ENCODE measurements around the gene HAUS3. TPM values are rescaled to one million over a fixed set of nuclear protein-coding genes. Genes with fewer than 3 reads are reported as not detected.

HAUS3 gene
- total and polyA plus RNA-seq, 2 experiments from 2014 or later, result 21.4 to 36.0 TPM

GRCh38 chr4:2222838-2223237 lies 19.1 kb downstream of the HAUS3 start:
- Histone ChIP-seq H3K36me3 (ENCODE audit: insufficient read depth) (no peaks in the 10 kb centered on the region), H3K27ac (ENCODE audit: low read depth) (peak overlapping the region; percentile 85; the same call in 1 of the 2 replicates), H3K4me1 (ENCODE audit: insufficient read depth) (peaks cover 28% of the 10 kb centered on the region), H3K4me2 (peak overlapping the region; percentile 68), H3K27me3 (ENCODE audit: insufficient read depth) (no peaks in the 10 kb centered on the region), H3K9me2 (ENCODE audit: insufficient read depth) (no peaks in the 10 kb centered on the region), H3K79me2 (replicated peaks; ENCODE audit: insufficient read depth) (no peaks in the 10 kb centered on the region), H3F3A (replicated peaks; ENCODE audit: low read depth) (peaks cover 6% of the 10 kb centered on the region), H2AFZ (no peak overlapping the region), H4K20me1 (replicated peaks; ENCODE audit: insufficient read depth) (peaks cover 4% of the 10 kb centered on the region; the same call in 1 of the 2 replicates), H3K4me3 (peak overlapping the region; percentile 0; the same call in 1 of the 2 replicates)
- DNase-seq (ENCODE audit: low spot score) (peak; percentile 66), ATAC-seq (peak; percentile 13)
- TF ChIP-seq ZNF114 (CRISPR knock-in tag; IDR thresholded peaks at IDR 0.05) (no peak), NANOG (IDR thresholded peaks at IDR 0.05; ENCODE audit: borderline replicate concordance) (no peak), POLR2AphosphoS5 (IDR thresholded peaks at IDR 0.05; ENCODE audit: low read depth) (no peak), STAT1 (IDR thresholded peaks at IDR 0.05; ENCODE audit: unreplicated experiment) (no peak), ZNF331 (CRISPR knock-in tag; IDR thresholded peaks at IDR 0.05; ENCODE audit: low read depth) (no peak), EZH2phosphoT487 (IDR thresholded peaks at IDR 0.05; ENCODE audit: unreplicated experiment) (no peak), ETS1 (IDR thresholded peaks at IDR 0.05) (no peak), JUNB (IDR thresholded peaks at IDR 0.05; ENCODE audit: unreplicated experiment) (no peak), CREB1 (CRISPR knock-in tag; IDR thresholded peaks at IDR 0.05; ENCODE audit: low read depth) (no peak), EZH2 (IDR thresholded peaks at IDR 0.05; ENCODE audit: low read depth, unreplicated experiment) (no peak)
- TF ChIP-seq, protein P1, sequence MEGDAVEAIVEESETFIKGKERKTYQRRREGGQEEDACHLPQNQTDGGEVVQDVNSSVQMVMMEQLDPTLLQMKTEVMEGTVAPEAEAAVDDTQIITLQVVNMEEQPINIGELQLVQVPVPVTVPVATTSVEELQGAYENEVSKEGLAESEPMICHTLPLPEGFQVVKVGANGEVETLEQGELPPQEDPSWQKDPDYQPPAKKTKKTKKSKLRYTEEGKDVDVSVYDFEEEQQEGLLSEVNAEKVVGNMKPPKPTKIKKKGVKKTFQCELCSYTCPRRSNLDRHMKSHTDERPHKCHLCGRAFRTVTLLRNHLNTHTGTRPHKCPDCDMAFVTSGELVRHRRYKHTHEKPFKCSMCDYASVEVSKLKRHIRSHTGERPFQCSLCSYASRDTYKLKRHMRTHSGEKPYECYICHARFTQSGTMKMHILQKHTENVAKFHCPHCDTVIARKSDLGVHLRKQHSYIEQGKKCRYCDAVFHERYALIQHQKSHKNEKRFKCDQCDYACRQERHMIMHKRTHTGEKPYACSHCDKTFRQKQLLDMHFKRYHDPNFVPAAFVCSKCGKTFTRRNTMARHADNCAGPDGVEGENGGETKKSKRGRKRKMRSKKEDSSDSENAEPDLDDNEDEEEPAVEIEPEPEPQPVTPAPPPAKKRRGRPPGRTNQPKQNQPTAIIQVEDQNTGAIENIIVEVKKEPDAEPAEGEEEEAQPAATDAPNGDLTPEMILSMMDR (conservative IDR thresholded peaks at IDR 0.05; ENCODE audit: low read depth in 2 of 2), result no peak
- TF ChIP-seq, protein P2, sequence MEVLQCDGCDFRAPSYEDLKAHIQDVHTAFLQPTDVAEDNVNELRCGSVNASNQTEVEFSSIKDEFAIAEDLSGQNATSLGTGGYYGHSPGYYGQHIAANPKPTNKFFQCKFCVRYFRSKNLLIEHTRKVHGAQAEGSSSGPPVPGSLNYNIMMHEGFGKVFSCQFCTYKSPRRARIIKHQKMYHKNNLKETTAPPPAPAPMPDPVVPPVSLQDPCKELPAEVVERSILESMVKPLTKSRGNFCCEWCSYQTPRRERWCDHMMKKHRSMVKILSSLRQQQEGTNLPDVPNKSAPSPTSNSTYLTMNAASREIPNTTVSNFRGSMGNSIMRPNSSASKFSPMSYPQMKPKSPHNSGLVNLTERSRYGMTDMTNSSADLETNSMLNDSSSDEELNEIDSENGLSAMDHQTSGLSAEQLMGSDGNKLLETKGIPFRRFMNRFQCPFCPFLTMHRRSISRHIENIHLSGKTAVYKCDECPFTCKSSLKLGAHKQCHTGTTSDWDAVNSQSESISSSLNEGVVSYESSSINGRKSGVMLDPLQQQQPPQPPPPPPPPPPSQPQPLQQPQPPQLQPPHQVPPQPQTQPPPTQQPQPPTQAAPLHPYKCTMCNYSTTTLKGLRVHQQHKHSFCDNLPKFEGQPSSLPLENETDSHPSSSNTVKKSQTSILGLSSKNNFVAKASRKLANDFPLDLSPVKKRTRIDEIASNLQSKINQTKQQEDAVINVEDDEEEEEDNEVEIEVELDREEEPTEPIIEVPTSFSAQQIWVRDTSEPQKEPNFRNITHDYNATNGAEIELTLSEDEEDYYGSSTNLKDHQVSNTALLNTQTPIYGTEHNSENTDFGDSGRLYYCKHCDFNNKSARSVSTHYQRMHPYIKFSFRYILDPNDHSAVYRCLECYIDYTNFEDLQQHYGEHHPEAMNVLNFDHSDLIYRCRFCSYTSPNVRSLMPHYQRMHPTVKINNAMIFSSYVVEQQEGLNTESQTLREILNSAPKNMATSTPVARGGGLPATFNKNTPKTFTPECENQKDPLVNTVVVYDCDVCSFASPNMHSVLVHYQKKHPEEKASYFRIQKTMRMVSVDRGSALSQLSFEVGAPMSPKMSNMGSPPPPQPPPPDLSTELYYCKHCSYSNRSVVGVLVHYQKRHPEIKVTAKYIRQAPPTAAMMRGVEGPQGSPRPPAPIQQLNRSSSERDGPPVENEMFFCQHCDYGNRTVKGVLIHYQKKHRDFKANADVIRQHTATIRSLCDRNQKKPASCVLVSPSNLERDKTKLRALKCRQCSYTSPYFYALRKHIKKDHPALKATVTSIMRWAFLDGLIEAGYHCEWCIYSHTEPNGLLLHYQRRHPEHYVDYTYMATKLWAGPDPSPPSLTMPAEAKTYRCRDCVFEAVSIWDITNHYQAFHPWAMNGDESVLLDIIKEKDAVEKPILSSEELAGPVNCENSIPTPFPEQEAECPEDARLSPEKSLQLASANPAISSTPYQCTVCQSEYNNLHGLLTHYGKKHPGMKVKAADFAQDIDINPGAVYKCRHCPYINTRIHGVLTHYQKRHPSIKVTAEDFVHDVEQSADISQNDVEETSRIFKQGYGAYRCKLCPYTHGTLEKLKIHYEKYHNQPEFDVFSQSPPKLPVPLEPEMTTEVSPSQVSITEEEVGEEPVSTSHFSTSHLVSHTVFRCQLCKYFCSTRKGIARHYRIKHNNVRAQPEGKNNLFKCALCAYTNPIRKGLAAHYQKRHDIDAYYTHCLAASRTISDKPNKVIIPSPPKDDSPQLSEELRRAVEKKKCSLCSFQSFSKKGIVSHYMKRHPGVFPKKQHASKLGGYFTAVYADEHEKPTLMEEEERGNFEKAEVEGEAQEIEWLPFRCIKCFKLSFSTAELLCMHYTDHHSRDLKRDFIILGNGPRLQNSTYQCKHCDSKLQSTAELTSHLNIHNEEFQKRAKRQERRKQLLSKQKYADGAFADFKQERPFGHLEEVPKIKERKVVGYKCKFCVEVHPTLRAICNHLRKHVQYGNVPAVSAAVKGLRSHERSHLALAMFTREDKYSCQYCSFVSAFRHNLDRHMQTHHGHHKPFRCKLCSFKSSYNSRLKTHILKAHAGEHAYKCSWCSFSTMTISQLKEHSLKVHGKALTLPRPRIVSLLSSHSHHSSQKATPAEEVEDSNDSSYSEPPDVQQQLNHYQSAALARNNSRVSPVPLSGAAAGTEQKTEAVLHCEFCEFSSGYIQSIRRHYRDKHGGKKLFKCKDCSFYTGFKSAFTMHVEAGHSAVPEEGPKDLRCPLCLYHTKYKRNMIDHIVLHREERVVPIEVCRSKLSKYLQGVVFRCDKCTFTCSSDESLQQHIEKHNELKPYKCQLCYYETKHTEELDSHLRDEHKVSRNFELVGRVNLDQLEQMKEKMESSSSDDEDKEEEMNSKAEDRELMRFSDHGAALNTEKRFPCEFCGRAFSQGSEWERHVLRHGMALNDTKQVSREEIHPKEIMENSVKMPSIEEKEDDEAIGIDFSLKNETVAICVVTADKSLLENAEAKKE (CRISPR knock-in tag; IDR thresholded peaks at IDR 0.05), result no peak
- TF ChIP-seq, protein P3, sequence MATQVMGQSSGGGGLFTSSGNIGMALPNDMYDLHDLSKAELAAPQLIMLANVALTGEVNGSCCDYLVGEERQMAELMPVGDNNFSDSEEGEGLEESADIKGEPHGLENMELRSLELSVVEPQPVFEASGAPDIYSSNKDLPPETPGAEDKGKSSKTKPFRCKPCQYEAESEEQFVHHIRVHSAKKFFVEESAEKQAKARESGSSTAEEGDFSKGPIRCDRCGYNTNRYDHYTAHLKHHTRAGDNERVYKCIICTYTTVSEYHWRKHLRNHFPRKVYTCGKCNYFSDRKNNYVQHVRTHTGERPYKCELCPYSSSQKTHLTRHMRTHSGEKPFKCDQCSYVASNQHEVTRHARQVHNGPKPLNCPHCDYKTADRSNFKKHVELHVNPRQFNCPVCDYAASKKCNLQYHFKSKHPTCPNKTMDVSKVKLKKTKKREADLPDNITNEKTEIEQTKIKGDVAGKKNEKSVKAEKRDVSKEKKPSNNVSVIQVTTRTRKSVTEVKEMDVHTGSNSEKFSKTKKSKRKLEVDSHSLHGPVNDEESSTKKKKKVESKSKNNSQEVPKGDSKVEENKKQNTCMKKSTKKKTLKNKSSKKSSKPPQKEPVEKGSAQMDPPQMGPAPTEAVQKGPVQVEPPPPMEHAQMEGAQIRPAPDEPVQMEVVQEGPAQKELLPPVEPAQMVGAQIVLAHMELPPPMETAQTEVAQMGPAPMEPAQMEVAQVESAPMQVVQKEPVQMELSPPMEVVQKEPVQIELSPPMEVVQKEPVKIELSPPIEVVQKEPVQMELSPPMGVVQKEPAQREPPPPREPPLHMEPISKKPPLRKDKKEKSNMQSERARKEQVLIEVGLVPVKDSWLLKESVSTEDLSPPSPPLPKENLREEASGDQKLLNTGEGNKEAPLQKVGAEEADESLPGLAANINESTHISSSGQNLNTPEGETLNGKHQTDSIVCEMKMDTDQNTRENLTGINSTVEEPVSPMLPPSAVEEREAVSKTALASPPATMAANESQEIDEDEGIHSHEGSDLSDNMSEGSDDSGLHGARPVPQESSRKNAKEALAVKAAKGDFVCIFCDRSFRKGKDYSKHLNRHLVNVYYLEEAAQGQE (IDR thresholded peaks at IDR 0.05; ENCODE audit: unreplicated experiment), result no peak
- H3K4me1 Mint-ChIP-seq, result peaks cover 47% of the 10 kb centered on the region
- no peaks in the 10 kb centered on the region for H3K9me3 Mint-ChIP-seq
- H3K27me3 Mint-ChIP-seq (ENCODE audit: insufficient read depth, low read depth, poor library complexity), result peaks cover 5% of the 10 kb centered on the region
- H3K4me3 Mint-ChIP-seq, result peak overlapping the region; percentile 47
- no peaks in the 10 kb centered on the region for H3K36me3 Mint-ChIP-seq (ENCODE audit: low read depth)
- H3K27ac Mint-ChIP-seq, result peak overlapping the region; percentile 81
